ENCODE results near the gene TNRC6A.

Gene TNRC6A

DNA sequence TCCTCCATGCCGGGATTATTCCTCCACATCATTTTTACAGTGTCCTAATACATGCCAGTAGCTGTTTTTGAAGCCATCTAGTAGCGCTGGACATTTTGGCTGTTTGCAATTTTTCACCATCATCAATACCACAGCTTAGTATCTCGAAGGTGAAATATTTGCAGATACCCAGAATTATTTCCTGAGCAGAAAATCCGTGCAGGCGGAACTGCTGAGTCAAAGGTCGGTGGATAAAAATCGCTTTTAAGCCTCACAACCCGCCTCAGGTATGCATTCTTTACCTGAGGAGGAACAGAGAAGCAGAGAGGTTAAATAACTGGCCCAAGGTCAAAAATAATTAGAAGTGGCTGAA is 584 bp upstream of the TNRC6A start:
- peaks cover 23% of the 10 kb centered on the region for H3K36me3 ChIP-seq (ENCODE audit: control insufficient read depth, insufficient read depth, low read length)
- H3K9me3 ChIP-seq (ENCODE audit: control insufficient read depth, insufficient read depth, low read length): no peaks in the 10 kb centered on the region
- H3K27me3 ChIP-seq (ENCODE audit: control insufficient read depth, insufficient read depth, low read length): no peaks in the 10 kb centered on the region
- peak overlapping the region; percentile 94 for H3K4me3 ChIP-seq (ENCODE audit: low read depth, low read length)
- H3K4me1 ChIP-seq (ENCODE audit: control insufficient read depth, insufficient read depth, low read length): peaks cover 32% of the 10 kb centered on the region
- H3K27ac ChIP-seq (ENCODE audit: low read depth, low read length): peak overlapping the region; percentile 97
- H3K9ac ChIP-seq (ENCODE audit: low read depth, low read length): peak overlapping the region; percentile 97

DNA sequence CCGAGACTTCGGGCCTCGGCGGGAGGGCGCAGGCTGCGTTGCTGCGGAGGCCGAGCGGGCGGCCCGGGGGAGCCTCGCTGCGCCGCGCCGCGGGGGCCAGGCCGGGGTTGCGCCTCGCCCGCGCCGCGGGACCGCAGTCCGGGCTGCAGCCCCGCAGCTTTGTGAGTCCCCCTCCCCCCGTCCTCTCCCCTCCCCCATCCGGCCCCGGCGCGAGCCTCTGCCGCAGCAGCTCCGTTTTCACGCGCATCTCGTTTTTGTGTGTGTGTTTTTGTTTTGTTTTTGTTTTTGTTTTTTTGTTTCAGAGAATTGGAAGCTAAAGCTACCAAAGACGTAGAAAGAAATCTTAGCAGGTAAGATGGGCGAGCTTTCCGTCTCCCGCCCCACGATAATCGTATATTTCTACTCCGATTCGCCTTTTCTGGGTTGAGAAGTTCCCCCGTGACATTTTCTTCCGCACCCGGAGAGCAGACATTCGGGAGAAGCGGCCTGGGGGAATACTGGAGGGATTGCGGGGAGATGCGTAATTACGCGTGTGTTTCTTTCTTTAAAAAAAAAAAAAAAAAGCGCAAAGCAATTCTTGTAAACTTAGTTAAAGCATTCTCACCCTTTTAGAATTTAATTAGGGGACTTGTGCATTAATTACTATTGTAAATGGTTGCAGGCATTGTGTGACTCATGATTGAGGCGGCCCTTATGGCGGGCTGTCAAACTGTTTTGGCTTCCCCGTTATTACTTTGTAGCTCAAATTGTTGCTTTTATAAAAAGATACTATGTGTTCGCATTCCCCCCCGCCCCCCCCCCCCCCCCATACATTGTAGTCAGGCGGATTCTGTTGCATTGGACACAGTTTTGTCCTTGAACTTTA is 732 bp downstream of the TNRC6A start:
- Histone ChIP-seq H3K27me3 (ENCODE audit: control insufficient read depth, insufficient read depth, low read length) (no peaks in the 10 kb centered on the region), H3K9ac (ENCODE audit: low read depth, low read length) (peak overlapping the region; percentile 97), H3K4me3 (ENCODE audit: low read depth, low read length) (peak overlapping the region; percentile 94), H3K36me3 (ENCODE audit: control insufficient read depth, insufficient read depth, low read length) (peaks cover 34% of the 10 kb centered on the region), H3K4me1 (ENCODE audit: control insufficient read depth, insufficient read depth, low read length) (peaks cover 43% of the 10 kb centered on the region), H3K27ac (ENCODE audit: low read depth, low read length) (peak overlapping the region; percentile 97), H3K9me3 (ENCODE audit: control insufficient read depth, insufficient read depth, low read length) (no peaks in the 10 kb centered on the region)

DNA sequence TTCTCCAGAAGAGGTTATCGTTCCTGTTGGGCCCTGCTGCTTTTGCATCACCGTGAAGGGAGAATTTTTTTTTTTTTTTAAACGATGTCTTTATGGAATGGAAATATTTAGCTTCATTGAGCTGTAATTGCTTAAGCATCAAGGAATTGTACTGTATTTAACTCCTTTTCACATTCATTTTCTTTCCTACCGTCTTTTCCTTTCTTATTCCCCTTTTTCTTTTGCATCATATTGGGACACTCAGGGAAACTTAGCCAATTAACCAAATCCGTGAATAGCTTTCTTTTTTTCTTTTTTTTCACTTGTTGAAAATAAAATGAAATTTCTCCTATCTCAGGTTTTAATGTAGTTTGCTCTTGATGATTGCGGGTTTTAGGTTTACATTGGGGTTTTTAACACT is 1.5 kb downstream of the TNRC6A start:
- Histone ChIP-seq H3K36me3 (ENCODE audit: control insufficient read depth, insufficient read depth, low read length) (peaks cover 34% of the 10 kb centered on the region), H3K27me3 (ENCODE audit: control insufficient read depth, insufficient read depth, low read length) (no peaks in the 10 kb centered on the region), H3K4me3 (ENCODE audit: low read depth, low read length) (peak overlapping the region; percentile 94), H3K27ac (ENCODE audit: low read depth, low read length) (peak overlapping the region; percentile 97), H3K9ac (ENCODE audit: low read depth, low read length) (peak overlapping the region; percentile 97), H3K9me3 (ENCODE audit: control insufficient read depth, insufficient read depth, low read length) (no peaks in the 10 kb centered on the region), H3K4me1 (ENCODE audit: control insufficient read depth, insufficient read depth, low read length) (peaks cover 48% of the 10 kb centered on the region)

DNA sequence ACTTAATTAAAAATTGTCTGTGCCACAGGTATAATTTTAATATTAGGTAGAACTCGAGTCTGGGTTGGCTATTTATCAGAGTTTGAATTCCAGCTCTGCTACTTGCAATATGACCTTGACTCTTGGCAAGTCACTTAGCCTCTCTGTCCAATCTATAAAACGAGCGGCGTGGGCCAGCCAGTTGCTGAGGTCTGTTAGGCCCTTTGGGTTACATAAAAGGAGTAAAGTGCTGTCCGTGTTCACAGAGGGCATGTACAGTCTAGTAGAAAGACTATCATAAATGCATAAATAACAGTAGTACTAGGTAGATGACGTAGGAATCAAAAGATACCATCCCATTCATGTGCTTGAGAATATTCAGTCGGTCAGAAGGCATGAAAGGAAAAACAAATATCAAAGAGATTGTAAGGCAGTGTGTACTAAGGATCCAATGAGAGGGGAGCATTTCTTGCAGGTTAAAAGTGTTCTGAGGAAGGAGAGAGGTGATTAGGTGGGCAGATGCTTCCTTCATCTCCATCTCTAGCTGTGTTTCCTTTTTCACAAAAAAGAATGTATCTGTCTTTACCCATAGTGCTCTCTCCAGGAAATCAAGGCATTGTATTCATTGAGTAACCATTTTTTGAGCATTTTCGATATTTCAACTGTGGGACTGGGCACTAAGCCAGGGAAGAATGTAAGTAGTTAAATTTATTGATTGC is 2.4 kb downstream of the TNRC6A start:
- Histone ChIP-seq H3K27ac (ENCODE audit: low read depth, low read length) (peak overlapping the region; percentile 97), H3K9ac (ENCODE audit: low read depth, low read length) (peak overlapping the region; percentile 97), H3K9me3 (ENCODE audit: control insufficient read depth, insufficient read depth, low read length) (no peaks in the 10 kb centered on the region), H3K4me3 (ENCODE audit: low read depth, low read length) (peak overlapping the region; percentile 94), H3K27me3 (ENCODE audit: control insufficient read depth, insufficient read depth, low read length) (no peaks in the 10 kb centered on the region), H3K36me3 (ENCODE audit: control insufficient read depth, insufficient read depth, low read length) (peaks cover 34% of the 10 kb centered on the region), H3K4me1 (ENCODE audit: control insufficient read depth, insufficient read depth, low read length) (peaks cover 56% of the 10 kb centered on the region)

DNA sequence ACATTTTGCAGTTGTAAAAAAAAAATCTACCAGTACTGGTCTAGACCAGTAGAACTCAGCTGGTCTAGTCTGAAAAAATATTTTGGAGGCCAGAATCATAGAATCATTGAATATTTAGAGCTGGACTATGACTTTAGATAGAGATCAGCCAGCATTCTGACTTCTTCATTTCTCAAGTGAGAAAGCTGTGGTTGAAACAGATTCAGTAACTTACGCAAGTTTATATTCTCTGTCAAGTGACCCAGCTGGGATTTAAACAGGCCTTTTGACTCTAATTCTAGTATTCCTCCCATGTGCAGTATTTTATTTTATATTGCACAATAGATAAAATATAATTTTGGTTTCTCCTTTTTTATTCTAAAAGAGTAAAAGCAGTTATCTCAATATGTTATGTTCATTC is 4.9 kb downstream of the TNRC6A start:
- H3K27me3 ChIP-seq (ENCODE audit: control insufficient read depth, insufficient read depth, low read length): no peaks in the 10 kb centered on the region
- H3K4me3 ChIP-seq (ENCODE audit: low read depth, low read length): no peak overlapping the region
- H3K27ac ChIP-seq (ENCODE audit: low read depth, low read length): no peak overlapping the region
- peaks cover 49% of the 10 kb centered on the region for H3K36me3 ChIP-seq (ENCODE audit: control insufficient read depth, insufficient read depth, low read length)
- no peaks in the 10 kb centered on the region for H3K9me3 ChIP-seq (ENCODE audit: control insufficient read depth, insufficient read depth, low read length)
- H3K4me1 ChIP-seq (ENCODE audit: control insufficient read depth, insufficient read depth, low read length): peaks cover 74% of the 10 kb centered on the region
- no peak overlapping the region for H3K9ac ChIP-seq (ENCODE audit: low read depth, low read length)

DNA sequence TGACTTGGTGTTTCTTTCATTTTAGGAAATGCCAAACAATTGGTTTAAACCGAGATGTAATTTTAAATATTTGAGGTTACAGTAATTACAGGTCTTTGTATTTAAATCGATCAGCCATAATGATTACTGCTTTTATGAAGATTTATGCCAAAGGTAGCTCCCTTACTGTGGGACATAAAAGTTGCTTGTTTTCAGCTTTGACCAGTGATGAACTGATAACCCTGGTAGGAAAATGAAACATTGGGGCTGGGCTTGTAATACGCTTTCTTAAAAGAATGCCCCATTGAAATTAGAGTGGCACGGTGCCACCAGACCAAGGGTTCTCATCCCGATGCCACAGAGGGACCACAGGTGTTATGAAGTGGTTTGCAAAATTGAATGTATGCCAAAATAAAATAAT is 7.3 kb downstream of the TNRC6A start:
- Histone ChIP-seq H3K9me3 (ENCODE audit: control insufficient read depth, insufficient read depth, low read length) (no peaks in the 10 kb centered on the region), H3K36me3 (ENCODE audit: control insufficient read depth, insufficient read depth, low read length) (peaks cover 55% of the 10 kb centered on the region), H3K27me3 (ENCODE audit: control insufficient read depth, insufficient read depth, low read length) (no peaks in the 10 kb centered on the region), H3K9ac (ENCODE audit: low read depth, low read length) (no peak overlapping the region), H3K27ac (ENCODE audit: low read depth, low read length) (no peak overlapping the region), H3K4me3 (ENCODE audit: low read depth, low read length) (peak overlapping the region; percentile 3; the same call in 1 of the 2 replicates), H3K4me1 (ENCODE audit: control insufficient read depth, insufficient read depth, low read length) (peaks cover 85% of the 10 kb centered on the region)

DNA sequence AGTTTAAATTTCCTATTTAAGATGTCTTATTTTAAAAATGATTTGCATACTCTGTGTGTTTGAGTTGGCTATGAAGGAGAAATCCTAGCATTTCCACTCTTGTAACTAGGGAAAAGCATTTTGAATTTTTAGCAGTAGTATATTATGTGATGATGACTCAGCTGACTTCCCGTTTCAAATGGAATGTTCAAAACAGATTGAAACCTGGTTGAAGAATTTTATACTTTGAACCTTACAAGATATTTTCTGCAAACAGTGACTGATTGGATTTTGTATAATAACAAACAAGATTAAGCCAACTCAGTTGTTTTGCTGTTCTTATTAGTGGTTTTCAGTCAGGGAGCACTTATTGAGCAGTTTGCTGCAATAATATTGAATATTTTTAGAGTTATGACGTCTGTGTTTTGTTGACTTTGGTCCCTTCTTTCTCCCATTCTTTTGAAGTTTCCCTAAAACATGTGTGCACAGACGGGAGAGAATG is 8.0 kb downstream of the TNRC6A start:
- Histone ChIP-seq H3K36me3 (ENCODE audit: control insufficient read depth, insufficient read depth, low read length) (peaks cover 53% of the 10 kb centered on the region), H3K27ac (ENCODE audit: low read depth, low read length) (no peak overlapping the region), H3K9me3 (ENCODE audit: control insufficient read depth, insufficient read depth, low read length) (no peaks in the 10 kb centered on the region), H3K9ac (ENCODE audit: low read depth, low read length) (no peak overlapping the region), H3K27me3 (ENCODE audit: control insufficient read depth, insufficient read depth, low read length) (no peaks in the 10 kb centered on the region), H3K4me1 (ENCODE audit: control insufficient read depth, insufficient read depth, low read length) (peaks cover 85% of the 10 kb centered on the region), H3K4me3 (ENCODE audit: low read depth, low read length) (no peak overlapping the region; the same call in 1 of the 2 replicates)

DNA sequence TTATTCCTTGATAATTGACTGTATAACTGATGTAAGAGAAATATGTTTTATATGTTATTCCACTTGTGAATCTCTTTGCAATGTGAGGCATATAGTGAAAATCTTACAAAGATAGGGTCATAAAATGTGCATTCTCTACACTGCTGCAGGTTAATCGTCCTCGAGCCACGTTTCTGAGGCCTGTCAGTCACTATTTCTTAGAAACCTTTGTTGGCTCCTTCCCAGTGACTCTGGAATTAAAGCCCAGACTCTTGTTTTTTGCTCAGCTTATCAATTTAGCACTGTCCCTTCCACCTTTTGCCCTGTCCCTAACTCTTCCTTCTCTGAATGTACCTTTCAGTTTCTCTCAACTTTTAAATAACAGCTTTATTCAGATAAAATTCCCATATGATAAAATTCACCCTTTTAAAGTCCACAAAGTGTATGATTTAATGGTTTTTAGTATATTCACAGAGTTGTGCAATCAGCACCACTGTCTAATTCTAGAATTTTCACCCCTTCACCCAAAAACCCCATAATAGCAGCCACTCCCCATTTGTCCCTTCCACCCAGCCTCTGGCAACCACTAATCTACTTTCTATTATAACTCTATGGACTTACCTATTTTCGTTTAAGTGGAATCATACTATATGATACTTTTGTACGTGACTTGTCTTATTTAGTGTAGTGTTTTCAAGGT is 8.6 kb downstream of the TNRC6A start:
- Histone ChIP-seq H3K36me3 (ENCODE audit: control insufficient read depth, insufficient read depth, low read length) (peaks cover 47% of the 10 kb centered on the region), H3K4me1 (ENCODE audit: control insufficient read depth, insufficient read depth, low read length) (peaks cover 85% of the 10 kb centered on the region), H3K9ac (ENCODE audit: low read depth, low read length) (no peak overlapping the region), H3K27ac (ENCODE audit: low read depth, low read length) (no peak overlapping the region), H3K4me3 (ENCODE audit: low read depth, low read length) (no peak overlapping the region; the same call in 1 of the 2 replicates), H3K9me3 (ENCODE audit: control insufficient read depth, insufficient read depth, low read length) (no peaks in the 10 kb centered on the region), H3K27me3 (ENCODE audit: control insufficient read depth, insufficient read depth, low read length) (no peaks in the 10 kb centered on the region)

DNA sequence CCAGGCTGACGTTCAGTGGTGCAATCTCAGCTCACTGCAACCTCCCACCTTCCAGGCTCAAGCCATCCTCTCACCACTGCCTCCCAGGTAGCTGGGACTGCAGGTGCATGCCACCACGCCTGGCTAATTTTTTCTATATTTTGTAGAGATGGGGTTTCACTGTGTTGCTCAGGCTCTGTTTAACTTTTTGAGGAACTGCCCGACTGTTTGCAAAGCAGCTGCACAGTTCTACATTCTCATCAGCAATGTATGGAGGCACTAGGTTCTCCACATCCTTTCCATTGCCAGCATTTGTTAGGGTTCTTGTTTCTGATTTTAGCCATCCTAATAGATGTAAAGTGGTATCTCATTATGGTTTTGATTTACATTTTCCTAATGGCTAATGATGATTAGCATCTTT is 9.4 kb downstream of the TNRC6A start:
- Histone ChIP-seq H3K27me3 (ENCODE audit: control insufficient read depth, insufficient read depth, low read length) (no peaks in the 10 kb centered on the region), H3K9me3 (ENCODE audit: control insufficient read depth, insufficient read depth, low read length) (no peaks in the 10 kb centered on the region), H3K4me3 (ENCODE audit: low read depth, low read length) (no peak overlapping the region), H3K36me3 (ENCODE audit: control insufficient read depth, insufficient read depth, low read length) (peaks cover 38% of the 10 kb centered on the region), H3K9ac (ENCODE audit: low read depth, low read length) (no peak overlapping the region), H3K4me1 (ENCODE audit: control insufficient read depth, insufficient read depth, low read length) (peaks cover 86% of the 10 kb centered on the region), H3K27ac (ENCODE audit: low read depth, low read length) (no peak overlapping the region)

DNA sequence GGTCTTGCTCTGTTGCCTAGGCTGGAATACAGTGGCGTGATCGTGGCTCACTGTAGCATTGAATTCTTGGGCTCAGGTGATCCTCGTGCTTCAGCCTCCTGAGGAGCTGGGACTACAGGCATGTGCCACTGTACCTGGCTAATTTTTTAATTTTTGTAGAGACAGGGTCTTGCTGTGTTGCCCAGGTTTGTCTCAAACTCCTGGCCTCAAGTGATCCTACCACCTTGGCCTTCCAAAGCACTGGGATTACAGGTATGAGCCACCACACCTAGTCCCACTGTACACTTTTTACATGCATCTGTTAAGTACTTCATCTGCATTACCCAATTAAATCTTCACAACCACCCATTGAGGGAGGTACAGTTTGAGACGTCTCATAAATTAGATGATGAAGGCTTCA is 12.4 kb downstream of the TNRC6A start:
- H3K36me3 ChIP-seq (ENCODE audit: control insufficient read depth, insufficient read depth, low read length): peaks cover 29% of the 10 kb centered on the region
- H3K27me3 ChIP-seq (ENCODE audit: control insufficient read depth, insufficient read depth, low read length): no peaks in the 10 kb centered on the region
- H3K9me3 ChIP-seq (ENCODE audit: control insufficient read depth, insufficient read depth, low read length): no peaks in the 10 kb centered on the region
- H3K4me1 ChIP-seq (ENCODE audit: control insufficient read depth, insufficient read depth, low read length): peaks cover 91% of the 10 kb centered on the region
- no peak overlapping the region for H3K9ac ChIP-seq (ENCODE audit: low read depth, low read length)
- no peak overlapping the region for H3K4me3 ChIP-seq (ENCODE audit: low read depth, low read length)
- H3K27ac ChIP-seq (ENCODE audit: low read depth, low read length): no peak overlapping the region
